GM12864 (cell line): ENCODE measurements around the gene SSTR3.

Source experiments
- DNase-seq: peaks from one replicate; pipeline ENCODE4 v3.0.0-alpha.2; 2011; ENCODE audit warnings: low read depth
- H3K4me3 ChIP-seq: 2 replicates; pipeline ENCODE4 v1.5.1; 2011; ENCODE audit warnings: mild to moderate bottlenecking, low read depth, low read length, control low read depth
- CTCF ChIP-seq: IDR thresholded peaks from 2 replicates; pipeline ENCODE4 v1.5.1; 2011; ENCODE audit warnings: low read depth, mild to moderate bottlenecking, moderate library complexity, low read length, control low read depth, inconsistent platforms; ENCODE audit errors: missing control alignments

SSTR3 gene

GRCh38 chr22:37154925-37155712, 57.2 kb downstream of the SSTR3 start:
- peak; percentile 42 for DNase-seq
- TF ChIP-seq CTCF: peak; percentile 7
- H3K4me3 ChIP-seq: no peak overlapping the region
